GM18499 (cell line): ENCODE measurements around the gene ASCC1.
A peak's percentile ranks its signal among the peaks of the same experiment; 100 is the strongest.

ENCODE experiments used
- ATAC-seq: cut with Tn5 transposase; IDR thresholded peaks from one replicate; pipeline ENCODE4 v1.9.1; 2021; ENCODE audit warnings: moderate number of reproducible peaks; ENCODE audit not compliant: insufficient read depth, unreplicated experiment

Gene ASCC1

GRCh38 chr10:72215611-72216549, at the start of gene ASCC1, which contains the start of gene ANAPC16:
Gene ASCC1 (minus strand): TSS chr10:72216276. CDS start chr10:72213298, 2,978 bp downstream.
Gene ANAPC16 (plus strand): TSS chr10:72216012. CDS start chr10:72223915, 7,903 bp downstream.
- peak; percentile 44 for ATAC-seq

GRCh38 chr10:72265508-72265907, 49.4 kb upstream of the ASCC1 start:
- ATAC-seq = no peak

- ATAC-seq = no peak
Measured at GRCh38 chr10:72264536-72264935, 48.5 kb upstream of the ASCC1 start.

- ATAC-seq = no peak
Measured at GRCh38 chr10:72263613-72264241, 47.7 kb upstream of the ASCC1 start.

- ATAC-seq = no peak
Measured at GRCh38 chr10:72261784-72262404, 45.8 kb upstream of the ASCC1 start.

- ATAC-seq = peak; percentile 36
Measured at GRCh38 chr10:72260976-72261783, 45.1 kb upstream of the ASCC1 start.

- ATAC-seq = peak; percentile 20
Measured at GRCh38 chr10:72260239-72260975, 44.3 kb upstream of the ASCC1 start.

GRCh38 chr10:72259491-72260238, 43.6 kb upstream of the ASCC1 start:
- no peak for ATAC-seq

GRCh38 chr10:72258617-72259016, 42.5 kb upstream of the ASCC1 start:
- no peak for ATAC-seq

- no peak for ATAC-seq
Measured at GRCh38 chr10:72257051-72257892, 41.2 kb upstream of the ASCC1 start.

- no peak for ATAC-seq
Measured at GRCh38 chr10:72255977-72256729, 40.1 kb upstream of the ASCC1 start.

GRCh38 chr10:72254813-72255568, 38.9 kb upstream of the ASCC1 start:
- ATAC-seq = no peak

GRCh38 chr10:72253578-72253977, 37.5 kb upstream of the ASCC1 start:
- no peak for ATAC-seq

- ATAC-seq = no peak
Measured at GRCh38 chr10:72252972-72253371, 36.9 kb upstream of the ASCC1 start.

- no peak for ATAC-seq
Measured at GRCh38 chr10:72251635-72252034, 35.6 kb upstream of the ASCC1 start.

GRCh38 chr10:72250666-72251065, 34.6 kb upstream of the ASCC1 start:
- no peak for ATAC-seq
